ENCODE results near the gene MRPS30. TPM values are rescaled to one million over a fixed set of nuclear protein-coding genes. Genes with fewer than 3 reads are reported as not detected.

MRPS30 gene
- total RNA-seq, 1 donor from 2014 or later: 39.9 TPM

DNA sequence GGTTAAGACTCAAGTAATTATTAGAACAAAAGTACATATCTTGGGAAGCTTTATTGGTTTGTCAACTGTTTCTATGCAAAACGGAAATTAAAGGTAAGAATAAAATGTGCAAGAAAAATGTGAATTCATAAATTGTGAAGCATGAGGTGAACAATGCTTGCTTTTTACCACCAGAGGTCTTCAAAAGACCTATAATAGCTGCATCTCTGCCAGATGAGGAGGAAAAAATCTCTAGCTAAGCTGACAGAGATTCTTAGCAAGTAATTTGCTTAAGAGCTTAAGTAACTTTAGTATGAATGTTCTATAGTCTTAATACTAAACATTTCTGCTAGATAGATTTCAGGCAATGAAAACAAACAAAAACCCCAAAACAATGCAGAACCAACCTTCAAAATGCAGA, 54.1 kb downstream of the MRPS30 start:
- TF ChIP-seq, protein P1, sequence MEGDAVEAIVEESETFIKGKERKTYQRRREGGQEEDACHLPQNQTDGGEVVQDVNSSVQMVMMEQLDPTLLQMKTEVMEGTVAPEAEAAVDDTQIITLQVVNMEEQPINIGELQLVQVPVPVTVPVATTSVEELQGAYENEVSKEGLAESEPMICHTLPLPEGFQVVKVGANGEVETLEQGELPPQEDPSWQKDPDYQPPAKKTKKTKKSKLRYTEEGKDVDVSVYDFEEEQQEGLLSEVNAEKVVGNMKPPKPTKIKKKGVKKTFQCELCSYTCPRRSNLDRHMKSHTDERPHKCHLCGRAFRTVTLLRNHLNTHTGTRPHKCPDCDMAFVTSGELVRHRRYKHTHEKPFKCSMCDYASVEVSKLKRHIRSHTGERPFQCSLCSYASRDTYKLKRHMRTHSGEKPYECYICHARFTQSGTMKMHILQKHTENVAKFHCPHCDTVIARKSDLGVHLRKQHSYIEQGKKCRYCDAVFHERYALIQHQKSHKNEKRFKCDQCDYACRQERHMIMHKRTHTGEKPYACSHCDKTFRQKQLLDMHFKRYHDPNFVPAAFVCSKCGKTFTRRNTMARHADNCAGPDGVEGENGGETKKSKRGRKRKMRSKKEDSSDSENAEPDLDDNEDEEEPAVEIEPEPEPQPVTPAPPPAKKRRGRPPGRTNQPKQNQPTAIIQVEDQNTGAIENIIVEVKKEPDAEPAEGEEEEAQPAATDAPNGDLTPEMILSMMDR (IDR thresholded peaks at IDR 0.05): no peak
- Histone ChIP-seq H3K4me3 (no peak overlapping the region), H3K27ac (no peak overlapping the region), H3K9me3 (no peaks in the 10 kb centered on the region), H3K36me3 (no peaks in the 10 kb centered on the region), H3K4me1 (no peaks in the 10 kb centered on the region), H3K27me3 (no peaks in the 10 kb centered on the region)
- intact Hi-C loops (cut with DNase I): no loop called here
- DNase-seq (ENCODE audit: low spot score in 2 of 2): no peak
